Measurements from ENCODE around the gene HNRNPUL1. TPM values are rescaled to one million over a fixed set of nuclear protein-coding genes. Genes with fewer than 3 reads are reported as not detected.

The HNRNPUL1 gene
- polyA plus RNA-seq, 1 donor (not counting 4 experiments of a cell fraction or from before 2014, with no cell fraction given): 48.3 TPM

GRCh38 chr19:41354343-41354953, 90.3 kb downstream of the HNRNPUL1 start:
- H3K9me1 ChIP-seq (ENCODE audit: control insufficient read depth, extremely low read depth, insufficient read depth, low read length): no peaks in the 10 kb centered on the region
- peaks cover 7% of the 10 kb centered on the region for H3K4me1 ChIP-seq (ENCODE audit: control insufficient read depth, extremely low read depth, insufficient read depth, low read length)
- no peak overlapping the region for H3K9ac ChIP-seq (ENCODE audit: control insufficient read depth, extremely low read depth, insufficient read depth, low read length)
- H3K79me2 ChIP-seq (ENCODE audit: control insufficient read depth, insufficient read depth, low read length): peaks cover 31% of the 10 kb centered on the region
- no peak overlapping the region for H2AFZ ChIP-seq (ENCODE audit: control insufficient read depth, low read length)
- H3K4me2 ChIP-seq (ENCODE audit: control insufficient read depth, extremely low read depth, insufficient read depth, low read depth, low read length): no peak overlapping the region
- FAIRE-seq: no peak
- dilution Hi-C loops (cut with MboI; ENCODE audit: extremely low pct_ligation_motif_present, low sequenced_read_pairs): no loop called here
- H3K27ac ChIP-seq (ENCODE audit: control insufficient read depth, insufficient read depth, low read length): no peak overlapping the region
- H3K4me3 ChIP-seq (ENCODE audit: control insufficient read depth in 2 of 3, extremely low read depth in 1 of 3, insufficient read depth in 2 of 3, low read depth in 1 of 3, low read length in 3 of 3): peak overlapping the region in 1 of 3 experiments; percentile 86
- DNase-seq (ENCODE audit: low read depth, low spot score): no peak
- H4K20me1 ChIP-seq (ENCODE audit: control insufficient read depth, extremely low read depth, insufficient read depth, low read length): peaks cover 3% of the 10 kb centered on the region
- no peaks in the 10 kb centered on the region for H3K27me3 ChIP-seq (ENCODE audit: control insufficient read depth, extremely low read depth, insufficient read depth, low read length)
- TF ChIP-seq CTCF (optimal IDR thresholded peaks at IDR 0.05 in 1 of 3, IDR thresholded peaks at IDR 0.05 in 1 of 3, conservative IDR thresholded peaks at IDR 0.05 in 1 of 3; ENCODE audit: extremely low read depth in 1 of 3, insufficient read depth in 2 of 3, low read length in 3 of 3) (no peak), EZH2 (IDR thresholded peaks at IDR 0.05; ENCODE audit: low read length) (no peak)
- no peaks in the 10 kb centered on the region for H3K36me3 ChIP-seq (ENCODE audit: control insufficient read depth in 2 of 2, extremely low read depth in 1 of 2, insufficient read depth in 2 of 2, low read length in 2 of 2)
- H3K9me3 ChIP-seq (ENCODE audit: control insufficient read depth, low read depth, low read length): no peaks in the 10 kb centered on the region

- Histone ChIP-seq H3K27me3 (ENCODE audit: control insufficient read depth, extremely low read depth, insufficient read depth, low read length) (no peaks in the 10 kb centered on the region), H3K79me2 (ENCODE audit: control insufficient read depth, insufficient read depth, low read length) (peaks cover 26% of the 10 kb centered on the region), H2AFZ (ENCODE audit: control insufficient read depth, low read length) (no peak overlapping the region), H4K20me1 (ENCODE audit: control insufficient read depth, extremely low read depth, insufficient read depth, low read length) (peaks cover 3% of the 10 kb centered on the region), H3K36me3 (ENCODE audit: control insufficient read depth in 2 of 2, extremely low read depth in 1 of 2, insufficient read depth in 2 of 2, low read length in 2 of 2) (no peaks in the 10 kb centered on the region), H3K27ac (ENCODE audit: control insufficient read depth, insufficient read depth, low read length) (no peak overlapping the region), H3K9ac (ENCODE audit: control insufficient read depth, extremely low read depth, insufficient read depth, low read length) (no peak overlapping the region), H3K4me3 (ENCODE audit: control insufficient read depth in 2 of 3, extremely low read depth in 1 of 3, insufficient read depth in 2 of 3, low read depth in 1 of 3, low read length in 3 of 3) (no peak overlapping the region), H3K9me3 (ENCODE audit: control insufficient read depth, low read depth, low read length) (no peaks in the 10 kb centered on the region), H3K4me2 (ENCODE audit: control insufficient read depth, extremely low read depth, insufficient read depth, low read depth, low read length) (no peak overlapping the region), H3K9me1 (ENCODE audit: control insufficient read depth, extremely low read depth, insufficient read depth, low read length) (no peaks in the 10 kb centered on the region), H3K4me1 (ENCODE audit: control insufficient read depth, extremely low read depth, insufficient read depth, low read length) (peaks cover 7% of the 10 kb centered on the region)
- no peak for DNase-seq (ENCODE audit: low read depth, low spot score)
- dilution Hi-C loops (cut with MboI; ENCODE audit: extremely low pct_ligation_motif_present, low sequenced_read_pairs): no loop called here
- TF ChIP-seq CTCF (optimal IDR thresholded peaks at IDR 0.05 in 1 of 3, IDR thresholded peaks at IDR 0.05 in 1 of 3, conservative IDR thresholded peaks at IDR 0.05 in 1 of 3; ENCODE audit: extremely low read depth in 1 of 3, insufficient read depth in 2 of 3, low read length in 3 of 3): no peak
- no peak for TF ChIP-seq EZH2 (IDR thresholded peaks at IDR 0.05; ENCODE audit: low read length)
- no peak for FAIRE-seq
Observed at GRCh38 chr19:41355035-41355434, 90.9 kb downstream of the HNRNPUL1 start.
